ENCODE data around the gene KCNIP1. TPM values are rescaled to one million over a fixed set of nuclear protein-coding genes. Genes with fewer than 3 reads are reported as not detected.

KCNIP1 gene
- total and polyA plus RNA-seq, 2 of the 13 experiments (the other 11 are each of a cell fraction or from before 2014, with no cell fraction given): not detected

DNA sequence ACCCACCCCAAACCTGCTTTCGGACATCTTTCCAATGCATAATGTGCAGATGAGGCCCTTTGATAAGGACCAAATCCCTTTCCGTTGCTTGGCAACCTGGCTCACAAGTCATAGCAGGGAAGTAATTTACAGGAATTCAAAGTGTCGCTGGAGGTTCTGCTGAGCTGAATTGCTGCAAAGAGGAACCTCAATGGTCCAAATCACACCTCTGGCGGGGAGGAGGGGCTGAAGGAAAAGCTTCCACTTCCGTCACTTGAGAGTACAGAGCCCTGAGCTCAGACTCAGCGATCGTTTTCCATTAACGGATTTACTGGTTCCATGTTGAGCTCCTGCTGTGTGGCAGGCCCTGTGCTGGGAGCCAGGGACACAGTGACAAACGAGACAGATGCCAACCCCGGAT is 99.3 kb downstream of the KCNIP1 start:
- Histone ChIP-seq H3K36me3 (replicated peaks in 1 of 2; ENCODE audit: control insufficient read depth in 1 of 2, insufficient read depth in 2 of 2, low read length in 2 of 2) (no peaks in the 10 kb centered on the region), H3K79me2 (ENCODE audit: insufficient read depth, low read length) (no peaks in the 10 kb centered on the region), H3K27me3 (ENCODE audit: control insufficient read depth in 1 of 2, insufficient read depth in 2 of 2, low read length in 2 of 2) (peaks cover 3 to 53% of the 10 kb centered on the region in 2 experiments; a peak in 4 of 5 replicates), H3K9ac (ENCODE audit: insufficient read depth, low read depth, low read length) (no peak overlapping the region), H3K4me1 (ENCODE audit: insufficient read depth, low read length) (no peaks in the 10 kb centered on the region), H3K4me2 (ENCODE audit: low read depth, low read length) (no peak overlapping the region), H4K20me1 (ENCODE audit: insufficient read depth, low read length) (no peaks in the 10 kb centered on the region), H3K27ac (ENCODE audit: extremely low read length, insufficient read depth, low read length) (no peak overlapping the region), H2AFZ (ENCODE audit: low read length) (no peak overlapping the region), H3K9me3 (ENCODE audit: low read length) (no peaks in the 10 kb centered on the region), H3K4me3 (replicated peaks in 1 of 3; ENCODE audit: insufficient read depth in 1 of 3, low read depth in 2 of 3, low read length in 3 of 3) (no peak overlapping the region)
- in situ Hi-C loops (cut with HindIII; ENCODE audit: extremely low pct_ligation_motif_present, low pct_unique_long_range_greater_than_20kb) (no loop called here), intact Hi-C loops (cut with micrococcal nuclease; ENCODE audit: unreplicated experiment) (no loop called here)
- ChIA-PET CTCF (ENCODE audit: low intra/inter-chr PET ratio, low total read pairs) (interaction anchor here (2.7 kb wide), 1 partner anchor 30 kb away, joined by 9 read pairs; no protein-coding TSS in a partner anchor), POLR2A (no interaction called here)
- no peak for DNase-seq (ENCODE audit: low spot score)
- BruUV-seq (replicated peaks): no TSS peak
- WGBS (ENCODE audit: low lambda C conversion rate): 18% methylated on average over 8 of the region's 10 CpGs
- no peak for FAIRE-seq
- no peak for ATAC-seq
- TF ChIP-seq, protein P1, sequence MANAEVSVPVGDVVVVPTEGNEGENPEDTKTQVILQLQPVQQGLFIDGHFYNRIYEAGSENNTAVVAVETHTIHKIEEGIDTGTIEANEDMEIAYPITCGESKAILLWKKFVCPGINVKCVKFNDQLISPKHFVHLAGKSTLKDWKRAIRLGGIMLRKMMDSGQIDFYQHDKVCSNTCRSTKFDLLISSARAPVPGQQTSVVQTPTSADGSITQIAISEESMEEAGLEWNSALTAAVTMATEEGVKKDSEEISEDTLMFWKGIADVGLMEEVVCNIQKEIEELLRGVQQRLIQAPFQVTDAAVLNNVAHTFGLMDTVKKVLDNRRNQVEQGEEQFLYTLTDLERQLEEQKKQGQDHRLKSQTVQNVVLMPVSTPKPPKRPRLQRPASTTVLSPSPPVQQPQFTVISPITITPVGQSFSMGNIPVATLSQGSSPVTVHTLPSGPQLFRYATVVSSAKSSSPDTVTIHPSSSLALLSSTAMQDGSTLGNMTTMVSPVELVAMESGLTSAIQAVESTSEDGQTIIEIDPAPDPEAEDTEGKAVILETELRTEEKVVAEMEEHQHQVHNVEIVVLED (CRISPR knock-in tag; IDR thresholded peaks at IDR 0.05; ENCODE audit: borderline replicate concordance): no peak
- TF ChIP-seq, protein P2, sequence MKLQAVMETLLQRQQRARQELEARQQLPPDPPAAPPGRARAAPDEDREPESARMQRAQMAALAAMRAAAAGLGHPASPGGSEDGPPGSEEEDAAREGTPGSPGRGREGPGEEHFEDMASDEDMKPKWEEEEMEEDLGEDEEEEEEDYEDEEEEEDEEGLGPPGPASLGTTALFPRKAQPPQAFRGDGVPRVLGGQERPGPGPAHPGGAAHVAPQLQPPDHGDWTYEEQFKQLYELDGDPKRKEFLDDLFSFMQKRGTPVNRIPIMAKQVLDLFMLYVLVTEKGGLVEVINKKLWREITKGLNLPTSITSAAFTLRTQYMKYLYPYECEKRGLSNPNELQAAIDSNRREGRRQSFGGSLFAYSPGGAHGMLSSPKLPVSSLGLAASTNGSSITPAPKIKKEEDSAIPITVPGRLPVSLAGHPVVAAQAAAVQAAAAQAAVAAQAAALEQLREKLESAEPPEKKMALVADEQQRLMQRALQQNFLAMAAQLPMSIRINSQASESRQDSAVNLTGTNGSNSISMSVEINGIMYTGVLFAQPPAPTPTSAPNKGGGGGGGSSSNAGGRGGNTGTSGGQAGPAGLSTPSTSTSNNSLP (IDR thresholded peaks at IDR 0.05; ENCODE audit: low read depth, low read length): no peak
- TF ChIP-seq FIP1L1 (IDR thresholded peaks at IDR 0.05; ENCODE audit: borderline replicate concordance, insufficient read depth, low read depth, low read length) (no peak), ZMAT3 (CRISPR knock-in tag; conservative IDR thresholded peaks at IDR 0.05) (no peak), ZFP90 (CRISPR knock-in tag; IDR thresholded peaks at IDR 0.05; ENCODE audit: borderline replicate concordance) (no peak), ZNF772 (CRISPR knock-in tag; IDR thresholded peaks at IDR 0.05) (no peak)

Measured in HepG2 (cell line).